ENCODE measurements around the gene BDNF.
A peak's percentile ranks its signal among the peaks of the same experiment; 100 is the strongest.

Gene BDNF

DNA sequence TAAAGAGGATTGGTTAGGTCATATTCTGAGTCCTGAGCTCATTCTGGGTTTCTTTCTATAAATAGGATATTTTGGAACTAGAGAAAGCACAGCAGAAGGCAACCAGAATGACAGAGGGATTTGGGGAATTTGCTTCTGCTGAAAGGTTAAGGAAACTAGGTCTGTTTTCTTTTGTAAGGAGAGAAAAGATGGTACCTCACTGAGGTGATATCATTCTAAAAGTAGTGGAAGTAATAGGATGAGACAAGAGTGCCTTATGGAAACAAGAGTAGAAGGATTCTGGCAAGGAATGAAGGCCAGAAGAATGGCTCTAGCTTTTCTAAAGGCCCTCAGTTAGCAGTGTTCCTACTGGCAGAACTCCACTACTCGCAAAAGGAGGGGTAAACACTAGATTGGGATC is 26.7 kb upstream of the BDNF start:
- Histone ChIP-seq H3K27ac (ENCODE audit: low read depth, low read length) (no peak overlapping the region), H2BK12ac (ENCODE audit: low read length) (no peak overlapping the region), H4K12ac (ENCODE audit: low read depth, low read length) (no peak overlapping the region), H3K23ac (ENCODE audit: low read length) (no peak overlapping the region), H3K18ac (ENCODE audit: low read length) (no peak overlapping the region), H2AFZ (ENCODE audit: insufficient read depth, low read length, poor library complexity) (no peak overlapping the region), H3K9me3 (ENCODE audit: insufficient read depth, low read depth, low read length) (peaks cover 3% of the 10 kb centered on the region), H3K14ac (ENCODE audit: low read length) (no peak overlapping the region), H2AK5ac (ENCODE audit: low read length) (no peak overlapping the region), H3K4me1 (ENCODE audit: control insufficient read depth in 1 of 2, insufficient read depth in 2 of 2, low read length in 2 of 2) (peaks cover 6 to 7% of the 10 kb centered on the region in 2 experiments), H2BK5ac (ENCODE audit: low read depth, low read length, poor library complexity) (no peak overlapping the region), H3K4me3 (ENCODE audit: low read depth, low read length) (no peak overlapping the region), H2BK120ac (ENCODE audit: insufficient read depth, low read length, poor library complexity) (no peak overlapping the region), H3K4me2 (ENCODE audit: low read length) (no peak overlapping the region), H4K8ac (ENCODE audit: low read depth, low read length) (no peak overlapping the region), H3K79me2 (ENCODE audit: control insufficient read depth, insufficient read depth, low read length, poor library complexity) (no peaks in the 10 kb centered on the region), H4K91ac (ENCODE audit: low read depth, low read length) (no peak overlapping the region), H3K79me1 (ENCODE audit: low read length) (no peaks in the 10 kb centered on the region), H3K4ac (ENCODE audit: low read depth, low read length) (no peak overlapping the region), H3K9ac (ENCODE audit: low read length) (no peak overlapping the region), H3K27me3 (ENCODE audit: insufficient read depth, low read length) (peaks cover 15% of the 10 kb centered on the region), H3K36me3 (ENCODE audit: control insufficient read depth in 1 of 2, insufficient read depth in 2 of 2, low read length in 2 of 2) (no peaks in the 10 kb centered on the region)
- no peak for DNase-seq
- no CpG with 5 or more reads among the region's 1 CpG for WGBS (ENCODE audit: extremely low coverage, insufficient coverage, insufficient read length)

DNA sequence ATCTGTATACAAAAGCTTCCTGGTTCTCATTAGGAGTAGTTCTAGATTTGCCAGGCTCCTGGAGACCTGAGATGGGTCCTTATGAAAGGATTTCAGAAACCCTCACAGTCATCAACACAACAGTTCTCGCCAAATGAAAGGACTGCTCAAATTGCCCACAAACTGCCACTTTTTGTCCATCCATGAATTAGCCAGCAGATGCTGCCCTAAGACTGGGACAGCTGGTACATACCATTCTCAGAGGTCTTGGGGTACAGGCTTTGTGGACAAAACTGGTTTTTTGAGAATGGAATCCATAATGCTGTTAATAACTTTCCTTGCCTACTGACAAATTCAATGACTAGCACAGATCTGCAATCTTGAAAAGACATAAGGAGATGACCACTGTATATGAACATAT is 23.4 kb upstream of the BDNF start:
- H3K18ac ChIP-seq (ENCODE audit: low read length) = no peak overlapping the region
- no peak overlapping the region for H2BK120ac ChIP-seq (ENCODE audit: insufficient read depth, low read length, poor library complexity)
- no peak overlapping the region for H3K14ac ChIP-seq (ENCODE audit: low read length)
- H3K4me2 ChIP-seq (ENCODE audit: low read length) = no peak overlapping the region
- H2BK5ac ChIP-seq (ENCODE audit: low read depth, low read length, poor library complexity) = no peak overlapping the region
- no peaks in the 10 kb centered on the region for H3K79me1 ChIP-seq (ENCODE audit: low read length)
- WGBS (ENCODE audit: extremely low coverage, insufficient coverage, insufficient read length) = no CpG with 5 or more reads among the region's 1 CpG
- H4K12ac ChIP-seq (ENCODE audit: low read depth, low read length) = no peak overlapping the region
- H3K4ac ChIP-seq (ENCODE audit: low read depth, low read length) = no peak overlapping the region
- peaks cover 43% of the 10 kb centered on the region for H3K27me3 ChIP-seq (ENCODE audit: insufficient read depth, low read length)
- no peak overlapping the region for H3K27ac ChIP-seq (ENCODE audit: low read depth, low read length)
- no peak overlapping the region for H2AK5ac ChIP-seq (ENCODE audit: low read length)
- no peak overlapping the region for H3K9ac ChIP-seq (ENCODE audit: low read length)
- H3K4me1 ChIP-seq (ENCODE audit: control insufficient read depth in 1 of 2, insufficient read depth in 2 of 2, low read length in 2 of 2) = peaks cover 10 to 12% of the 10 kb centered on the region in 2 experiments
- H3K4me3 ChIP-seq (ENCODE audit: low read depth, low read length) = no peak overlapping the region
- peaks cover 3% of the 10 kb centered on the region for H3K9me3 ChIP-seq (ENCODE audit: insufficient read depth, low read depth, low read length)
- H3K23ac ChIP-seq (ENCODE audit: low read length) = no peak overlapping the region
- no peak overlapping the region for H2BK12ac ChIP-seq (ENCODE audit: low read length)
- H4K8ac ChIP-seq (ENCODE audit: low read depth, low read length) = no peak overlapping the region
- H3K36me3 ChIP-seq (ENCODE audit: control insufficient read depth in 1 of 2, insufficient read depth in 2 of 2, low read length in 2 of 2) = no peaks in the 10 kb centered on the region
- no peak overlapping the region for H2AFZ ChIP-seq (ENCODE audit: insufficient read depth, low read length, poor library complexity)
- DNase-seq = no peak
- H3K79me2 ChIP-seq (ENCODE audit: control insufficient read depth, insufficient read depth, low read length, poor library complexity) = no peaks in the 10 kb centered on the region
- H4K91ac ChIP-seq (ENCODE audit: low read depth, low read length) = no peak overlapping the region

DNA sequence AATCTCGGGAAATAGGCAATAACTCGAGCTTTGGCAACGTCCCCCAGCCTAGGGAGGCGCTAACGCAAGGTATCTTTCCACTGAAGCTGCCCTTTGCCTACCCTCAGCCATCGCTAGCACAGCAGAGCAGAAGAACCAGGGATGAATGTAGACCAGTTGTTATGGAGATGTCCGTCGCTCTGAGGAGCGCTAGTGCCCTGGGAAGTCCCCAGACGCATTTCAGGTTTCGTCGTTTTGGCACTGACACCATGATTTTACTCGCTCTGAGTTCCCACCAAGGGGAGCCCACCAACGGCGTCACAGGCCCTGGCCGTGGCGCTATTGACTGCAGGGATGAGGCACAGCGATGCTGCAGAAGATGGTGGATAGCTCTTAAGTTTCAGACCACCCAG is 22.7 kb upstream of the BDNF start:
- Histone ChIP-seq H4K91ac (ENCODE audit: low read depth, low read length) (no peak overlapping the region), H3K27me3 (ENCODE audit: insufficient read depth, low read length) (peaks cover 45% of the 10 kb centered on the region), H3K4me3 (ENCODE audit: low read depth, low read length) (no peak overlapping the region), H4K12ac (ENCODE audit: low read depth, low read length) (no peak overlapping the region), H3K4me2 (ENCODE audit: low read length) (peak overlapping the region; percentile 84), H2BK120ac (ENCODE audit: insufficient read depth, low read length, poor library complexity) (no peak overlapping the region), H2BK5ac (ENCODE audit: low read depth, low read length, poor library complexity) (no peak overlapping the region), H3K9me3 (ENCODE audit: insufficient read depth, low read depth, low read length) (peaks cover 3% of the 10 kb centered on the region), H3K36me3 (ENCODE audit: control insufficient read depth in 1 of 2, insufficient read depth in 2 of 2, low read length in 2 of 2) (no peaks in the 10 kb centered on the region), H4K8ac (ENCODE audit: low read depth, low read length) (no peak overlapping the region), H2AFZ (ENCODE audit: insufficient read depth, low read length, poor library complexity) (no peak overlapping the region), H3K18ac (ENCODE audit: low read length) (no peak overlapping the region), H2AK5ac (ENCODE audit: low read length) (no peak overlapping the region), H3K14ac (ENCODE audit: low read length) (no peak overlapping the region), H3K27ac (ENCODE audit: low read depth, low read length) (no peak overlapping the region), H3K4ac (ENCODE audit: low read depth, low read length) (no peak overlapping the region), H3K79me1 (ENCODE audit: low read length) (no peaks in the 10 kb centered on the region), H2BK12ac (ENCODE audit: low read length) (no peak overlapping the region), H3K4me1 (ENCODE audit: control insufficient read depth in 1 of 2, insufficient read depth in 2 of 2, low read length in 2 of 2) (peaks cover 10 to 12% of the 10 kb centered on the region in 2 experiments), H3K23ac (ENCODE audit: low read length) (no peak overlapping the region), H3K9ac (ENCODE audit: low read length) (no peak overlapping the region), H3K79me2 (ENCODE audit: control insufficient read depth, insufficient read depth, low read length, poor library complexity) (no peaks in the 10 kb centered on the region)
- DNase-seq = no peak
- no CpG with 5 or more reads among the region's 18 CpGs for WGBS (ENCODE audit: extremely low coverage, insufficient coverage, insufficient read length)

DNA sequence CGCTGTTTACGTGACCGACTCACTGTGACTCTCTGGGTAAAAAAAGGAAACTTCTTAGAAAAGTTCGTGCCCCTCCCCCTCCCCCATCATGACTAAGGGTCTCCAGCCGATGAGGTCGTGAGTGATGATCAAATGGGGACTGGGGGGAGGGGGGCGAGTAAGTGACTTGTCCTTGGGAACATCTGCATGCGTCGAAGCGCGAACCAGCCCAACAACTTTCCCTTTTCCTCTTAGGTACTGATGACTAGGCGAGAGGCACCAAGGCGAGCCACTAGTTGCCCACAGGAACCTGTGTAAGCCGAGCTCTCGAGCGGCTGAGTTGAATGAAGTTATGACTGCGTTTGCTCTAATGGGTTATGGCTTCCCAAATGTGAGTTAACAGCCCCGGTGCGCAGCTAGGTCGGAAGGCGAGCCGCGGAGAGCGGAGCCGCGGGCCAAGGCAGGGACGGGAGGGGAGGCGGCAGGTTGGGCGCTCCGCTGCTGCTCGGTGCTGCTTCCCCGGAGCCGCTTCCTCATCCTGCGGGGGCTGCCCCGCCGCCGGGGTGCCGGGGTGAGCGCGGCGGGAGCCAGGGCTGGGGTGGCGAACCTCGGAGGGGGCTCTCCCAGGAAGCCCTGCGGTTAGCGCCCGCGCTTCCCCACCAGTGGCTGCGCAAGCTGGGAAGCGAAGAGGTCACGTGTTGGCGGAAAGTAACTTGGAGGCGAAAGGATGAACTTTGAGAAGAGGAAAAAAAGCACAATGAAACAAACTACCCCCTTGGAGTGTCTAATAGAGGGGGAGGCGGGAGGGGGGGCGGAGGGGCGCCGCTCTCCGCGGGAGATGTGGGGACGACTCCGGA is 22.1 kb upstream of the BDNF start:
- H3K14ac ChIP-seq (ENCODE audit: low read length) = no peak overlapping the region
- no peak for DNase-seq

More for the DNA sequence above, 22.1 kb upstream of the BDNF start:
- Histone ChIP-seq H2AFZ (ENCODE audit: insufficient read depth, low read length, poor library complexity) (peak overlapping the region; percentile 74), H3K23ac (ENCODE audit: low read length) (no peak overlapping the region), H4K91ac (ENCODE audit: low read depth, low read length) (no peak overlapping the region), H4K12ac (ENCODE audit: low read depth, low read length) (no peak overlapping the region), H3K9me3 (ENCODE audit: insufficient read depth, low read depth, low read length) (peaks cover 3% of the 10 kb centered on the region), H3K4me1 (ENCODE audit: control insufficient read depth in 1 of 2, insufficient read depth in 2 of 2, low read length in 2 of 2) (peaks cover 10 to 12% of the 10 kb centered on the region in 2 experiments), H2BK120ac (ENCODE audit: insufficient read depth, low read length, poor library complexity) (no peak overlapping the region), H2AK5ac (ENCODE audit: low read length) (no peak overlapping the region), H3K79me1 (ENCODE audit: low read length) (no peaks in the 10 kb centered on the region), H2BK12ac (ENCODE audit: low read length) (no peak overlapping the region), H3K4me3 (ENCODE audit: low read depth, low read length) (peak overlapping the region; percentile 64), H2BK5ac (ENCODE audit: low read depth, low read length, poor library complexity) (no peak overlapping the region), H3K79me2 (ENCODE audit: control insufficient read depth, insufficient read depth, low read length, poor library complexity) (no peaks in the 10 kb centered on the region), H4K8ac (ENCODE audit: low read depth, low read length) (no peak overlapping the region), H3K4ac (ENCODE audit: low read depth, low read length) (no peak overlapping the region), H3K36me3 (ENCODE audit: control insufficient read depth in 1 of 2, insufficient read depth in 2 of 2, low read length in 2 of 2) (no peaks in the 10 kb centered on the region), H3K27ac (ENCODE audit: low read depth, low read length) (no peak overlapping the region), H3K18ac (ENCODE audit: low read length) (no peak overlapping the region), H3K9ac (ENCODE audit: low read length) (no peak overlapping the region), H3K27me3 (ENCODE audit: insufficient read depth, low read length) (peaks cover 49% of the 10 kb centered on the region), H3K4me2 (ENCODE audit: low read length) (peak overlapping the region; percentile 84)
- WGBS (ENCODE audit: extremely low coverage, insufficient coverage, insufficient read length) = no CpG with 5 or more reads among the region's 60 CpGs

Data from trophoblast cell (in vitro differentiated cells and primary cell).